Measurements from ENCODE around the gene TAPBPL.
A peak's percentile ranks its signal among the peaks of the same experiment; 100 is the strongest.

Gene TAPBPL

GRCh38 chr12:6428326-6428725 lies 23.5 kb upstream of the TAPBPL start:
- no peak overlapping the region for H3K4me3 ChIP-seq (ENCODE audit: low read depth, low read length)
- no peak for TF ChIP-seq CTCF (conservative IDR thresholded peaks at IDR 0.05; ENCODE audit: low read depth, low read length)
- DNase-seq (ENCODE audit: low read depth), result no peak

GRCh38 chr12:6430124-6430989 lies 21.5 kb upstream of the TAPBPL start:
- TF ChIP-seq CTCF (conservative IDR thresholded peaks at IDR 0.05; ENCODE audit: low read depth, low read length), result no peak
- peak; percentile 93 for DNase-seq (ENCODE audit: low read depth)
- peak overlapping the region; percentile 35 for H3K4me3 ChIP-seq (ENCODE audit: low read depth, low read length)

- no peak overlapping the region for H3K4me3 ChIP-seq (ENCODE audit: low read depth, low read length)
- DNase-seq (ENCODE audit: low read depth), result no peak
- TF ChIP-seq CTCF (conservative IDR thresholded peaks at IDR 0.05; ENCODE audit: low read depth, low read length), result no peak
Measured at GRCh38 chr12:6432991-6433390, 18.9 kb upstream of the TAPBPL start.

GRCh38 chr12:6434205-6435140 lies 17.4 kb upstream of the TAPBPL start:
- no peak for TF ChIP-seq CTCF (conservative IDR thresholded peaks at IDR 0.05; ENCODE audit: low read depth, low read length)
- H3K4me3 ChIP-seq (ENCODE audit: low read depth, low read length), result no peak overlapping the region
- DNase-seq (ENCODE audit: low read depth), result no peak

- no peak for TF ChIP-seq CTCF (conservative IDR thresholded peaks at IDR 0.05; ENCODE audit: low read depth, low read length)
- no peak for DNase-seq (ENCODE audit: low read depth)
- no peak overlapping the region for H3K4me3 ChIP-seq (ENCODE audit: low read depth, low read length)
Measured at GRCh38 chr12:6435961-6436715, 15.7 kb upstream of the TAPBPL start.

GRCh38 chr12:6437586-6437985 lies 14.3 kb upstream of the TAPBPL start:
- no peak for DNase-seq (ENCODE audit: low read depth)

More at GRCh38 chr12:6437586-6437985, 14.3 kb upstream of the TAPBPL start:
- TF ChIP-seq CTCF (conservative IDR thresholded peaks at IDR 0.05; ENCODE audit: low read depth, low read length), result no peak
- no peak overlapping the region for H3K4me3 ChIP-seq (ENCODE audit: low read depth, low read length)

Data from choroid plexus epithelial cell (primary cell).